Central memory CD8-positive, alpha-beta T cell (primary cell): ENCODE measurements around the gene HHAT.
"Not testable (repeated sequence)": the region's sequence is repeated elsewhere in the genome, so short reads cannot be mapped to it uniquely, and the experiment has no call there.

Experiments used
- ATAC-seq: fragments of 150-1000 bp; cut with Tn5 transposase; replicated peaks from 2 replicates; pipeline ENCODE4 v1.10.0; 2022; ENCODE audit warnings: mild to moderate bottlenecking, moderate FRiP score, moderate number of reproducible peaks; ENCODE audit not compliant: poor library complexity, severe bottlenecking; ENCODE audit errors: extremely low read depth
- DNase-seq, 2 donors: peaks; one replicate each; pipeline ENCODE4 v3.0.0; 2021; ENCODE audit warnings: low spot score in 2 of 2
- H3K27ac Mint-ChIP-seq: one replicate; pipeline ENCODE4 v1.8.0; 2022; ENCODE audit warnings: low read depth, mild to moderate bottlenecking, moderate library complexity, mixed read lengths
- H3K27me3 Mint-ChIP-seq: one replicate; pipeline ENCODE4 v1.8.0; 2022; ENCODE audit warnings: mixed read lengths
- H3K36me3 Mint-ChIP-seq: one replicate; pipeline ENCODE4 v1.8.0; 2022; ENCODE audit warnings: mild to moderate bottlenecking, moderate library complexity, mixed read lengths; ENCODE audit not compliant: insufficient read depth
- H3K4me1 Mint-ChIP-seq: one replicate; pipeline ENCODE4 v1.8.0; 2022; ENCODE audit warnings: mixed read lengths
- H3K4me3 Mint-ChIP-seq: one replicate; pipeline ENCODE4 v1.8.0; 2022; ENCODE audit warnings: mild to moderate bottlenecking, moderate library complexity, mixed read lengths
- H3K9me3 Mint-ChIP-seq: one replicate; pipeline ENCODE4 v1.8.0; 2022; ENCODE audit warnings: mixed read lengths

Gene HHAT

GRCh38 chr1:210416681-210417080 lies 88.0 kb downstream of the HHAT start:
- no peaks in the 10 kb centered on the region for H3K4me1 Mint-ChIP-seq
- ATAC-seq: no peak

DNA sequence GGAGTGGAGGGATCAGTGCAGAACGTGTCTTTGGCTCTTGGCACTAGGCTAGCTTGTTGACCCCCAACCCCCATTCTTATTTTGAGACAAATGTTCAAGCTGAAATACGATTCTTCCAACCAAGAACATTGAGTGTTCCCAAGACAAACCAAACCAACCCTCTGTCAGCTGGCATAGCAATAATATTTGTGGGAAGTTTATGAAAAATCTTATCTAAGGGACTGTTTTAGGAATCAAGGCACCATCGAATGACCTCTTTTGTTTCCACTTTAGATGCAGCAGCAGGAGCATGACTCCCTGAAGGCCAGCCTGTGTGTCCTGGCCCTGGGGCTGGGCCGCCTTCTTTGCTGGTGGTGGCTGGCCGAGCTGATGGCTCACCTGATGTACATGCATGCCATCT lies 89.2 kb downstream of the HHAT start:
- H3K27me3 Mint-ChIP-seq: no peaks in the 10 kb centered on the region
- peaks cover 3% of the 10 kb centered on the region for H3K36me3 Mint-ChIP-seq
- no peak for DNase-seq
- no peak overlapping the region for H3K27ac Mint-ChIP-seq
- H3K4me3 Mint-ChIP-seq: no peak overlapping the region
- H3K9me3 Mint-ChIP-seq: no peaks in the 10 kb centered on the region
- no peaks in the 10 kb centered on the region for H3K4me1 Mint-ChIP-seq
- ATAC-seq: no peak

More at GRCh38 chr1:210416681-210417080, 88.0 kb downstream of the HHAT start:
- Mint-ChIP-seq H3K36me3 (peaks cover 3% of the 10 kb centered on the region), H3K9me3 (no peaks in the 10 kb centered on the region), H3K4me3 (no peak overlapping the region), H3K27ac (no peak overlapping the region), H3K27me3 (no peaks in the 10 kb centered on the region)
- no peak for DNase-seq

DNA sequence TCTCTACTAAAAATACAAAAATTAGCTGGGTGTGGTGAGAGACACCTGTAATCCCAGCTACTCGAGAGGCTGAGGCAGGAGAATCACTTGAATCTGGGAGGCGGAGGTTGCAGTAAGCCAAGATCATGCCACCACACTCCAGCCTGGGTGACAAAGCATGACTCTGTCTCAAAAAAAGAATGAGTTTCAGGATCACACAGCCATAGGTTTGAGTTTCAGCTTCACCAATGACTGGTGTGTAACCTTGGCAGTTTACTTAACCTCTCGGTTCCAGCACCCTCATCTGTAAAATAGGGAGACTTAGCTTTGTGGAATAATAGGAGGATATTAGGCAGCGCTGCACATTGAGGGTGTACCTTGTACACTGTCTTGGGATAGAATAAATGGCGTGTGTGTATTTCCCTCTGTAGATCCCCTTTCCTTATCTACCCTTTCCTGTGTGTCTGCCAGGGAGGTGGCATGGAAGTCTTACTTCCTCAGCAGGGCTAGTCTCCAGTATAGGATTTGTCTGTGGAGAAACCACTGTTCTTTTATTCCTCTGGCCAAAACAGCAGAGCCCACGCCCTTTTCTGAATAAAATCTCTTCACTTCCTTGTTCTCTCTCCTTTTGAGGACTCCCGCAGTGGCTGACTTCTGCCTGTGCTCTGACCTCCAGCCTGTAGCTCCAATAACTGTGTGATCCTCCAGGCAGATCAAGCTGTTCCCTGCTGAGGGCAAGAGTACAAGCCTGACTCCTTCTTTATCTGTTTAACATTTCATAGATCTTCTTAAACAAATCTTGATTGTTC lies 90.4 kb downstream of the HHAT start:
- Mint-ChIP-seq H3K4me1 (no peaks in the 10 kb centered on the region), H3K9me3 (no peaks in the 10 kb centered on the region), H3K27me3 (no peaks in the 10 kb centered on the region), H3K4me3 (no peak overlapping the region), H3K36me3 (peaks cover 3% of the 10 kb centered on the region), H3K27ac (no peak overlapping the region)
- no peak for DNase-seq
- ATAC-seq: no peak

DNA sequence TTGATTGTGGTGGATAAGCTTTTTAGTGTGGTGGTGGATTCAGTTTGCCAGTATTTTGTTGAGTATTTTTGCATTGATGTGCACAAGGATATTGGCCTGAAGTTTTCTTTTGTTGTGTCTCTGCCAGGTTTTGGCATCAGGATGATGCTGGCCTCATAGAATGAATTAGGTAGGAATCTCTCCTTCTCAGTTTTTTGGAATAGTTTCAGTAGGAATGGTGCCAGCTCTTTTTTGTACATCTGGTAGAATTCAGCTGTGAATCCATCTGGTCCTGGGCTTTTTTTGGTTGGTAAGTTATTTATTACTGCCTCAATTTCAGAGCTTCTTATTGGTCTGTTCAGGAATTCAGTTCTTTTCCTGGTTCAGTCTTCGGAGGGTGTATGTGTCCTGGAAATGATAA lies 98.0 kb downstream of the HHAT start:
- not testable (repeated sequence) for H3K27ac Mint-ChIP-seq, H3K4me1 Mint-ChIP-seq, DNase-seq, H3K36me3 Mint-ChIP-seq, H3K9me3 Mint-ChIP-seq, ATAC-seq, H3K27me3 Mint-ChIP-seq, H3K4me3 Mint-ChIP-seq

GRCh38 chr1:210428696-210429095 lies 100.0 kb downstream of the HHAT start:
- DNase-seq: no peak
- Mint-ChIP-seq H3K36me3 (peaks cover 1% of the 10 kb centered on the region), H3K9me3 (no peaks in the 10 kb centered on the region), H3K4me1 (no peaks in the 10 kb centered on the region), H3K27ac (no peak overlapping the region), H3K27me3 (no peaks in the 10 kb centered on the region), H3K4me3 (no peak overlapping the region)
- no peak for ATAC-seq

- no peak for ATAC-seq
- DNase-seq: no peak
- no peaks in the 10 kb centered on the region for H3K4me1 Mint-ChIP-seq
- peaks cover 1% of the 10 kb centered on the region for H3K36me3 Mint-ChIP-seq
- no peak overlapping the region for H3K27ac Mint-ChIP-seq
- no peaks in the 10 kb centered on the region for H3K9me3 Mint-ChIP-seq
- H3K4me3 Mint-ChIP-seq: no peak overlapping the region
- H3K27me3 Mint-ChIP-seq: no peaks in the 10 kb centered on the region
Observed at GRCh38 chr1:210434223-210434622, 105.5 kb downstream of the HHAT start.

DNA sequence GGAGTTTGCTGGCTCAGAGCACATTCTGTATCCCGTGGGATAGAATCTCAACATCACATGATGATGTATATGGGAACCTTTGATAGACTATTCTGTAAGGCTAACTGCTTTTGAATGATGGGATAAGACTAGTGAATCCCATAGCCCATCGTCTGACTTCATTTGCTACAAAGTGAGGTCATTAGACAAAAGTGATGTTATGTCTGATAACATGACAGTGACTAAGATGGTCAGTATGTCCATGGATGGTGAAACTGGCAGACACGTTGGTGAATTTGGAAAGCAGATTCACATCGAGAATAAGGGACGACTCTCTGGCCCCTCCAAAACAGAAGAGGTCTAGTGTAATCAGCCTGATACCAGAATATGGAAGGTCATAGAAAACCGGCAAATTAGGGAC lies 108.4 kb downstream of the HHAT start:
- Mint-ChIP-seq H3K36me3 (no peaks in the 10 kb centered on the region), H3K27me3 (no peaks in the 10 kb centered on the region), H3K4me3 (no peak overlapping the region), H3K9me3 (no peaks in the 10 kb centered on the region), H3K4me1 (no peaks in the 10 kb centered on the region), H3K27ac (no peak overlapping the region)
- DNase-seq (no peak), ATAC-seq (no peak)

- Mint-ChIP-seq H3K4me1 (no peaks in the 10 kb centered on the region), H3K27ac (no peak overlapping the region), H3K36me3 (no peaks in the 10 kb centered on the region), H3K9me3 (no peaks in the 10 kb centered on the region), H3K27me3 (no peaks in the 10 kb centered on the region), H3K4me3 (no peak overlapping the region)
- DNase-seq (no peak), ATAC-seq (no peak)
Observed at GRCh38 chr1:210437781-210438180, 109.1 kb downstream of the HHAT start.

GRCh38 chr1:210438928-210439841 lies 110.5 kb downstream of the HHAT start:
- Mint-ChIP-seq H3K9me3 (no peaks in the 10 kb centered on the region), H3K4me3 (no peak overlapping the region), H3K27ac (no peak overlapping the region), H3K36me3 (no peaks in the 10 kb centered on the region), H3K27me3 (no peaks in the 10 kb centered on the region), H3K4me1 (no peaks in the 10 kb centered on the region)
- ATAC-seq (no peak), DNase-seq (no peak)

DNA sequence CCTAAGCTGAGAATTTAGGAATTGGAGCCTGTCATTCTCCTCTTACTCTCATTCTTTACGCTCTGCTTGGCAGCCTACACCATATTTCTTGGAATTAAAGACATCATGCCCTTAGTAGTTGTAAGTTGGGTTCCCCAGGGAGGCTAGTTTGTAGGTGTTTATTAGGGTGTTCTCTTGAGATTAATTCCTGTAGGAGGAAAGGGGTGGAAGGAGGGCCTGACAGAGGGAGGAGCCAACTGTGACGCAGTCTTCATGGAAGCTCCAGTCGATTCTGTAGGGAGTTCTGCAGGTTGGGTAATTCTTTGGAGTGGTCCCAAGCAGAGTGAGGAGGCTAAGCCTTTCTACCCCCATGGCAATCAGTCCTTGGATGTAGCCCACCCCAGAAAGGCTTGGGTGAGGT lies 111.4 kb downstream of the HHAT start:
- H3K36me3 Mint-ChIP-seq: no peaks in the 10 kb centered on the region
- no peak overlapping the region for H3K4me3 Mint-ChIP-seq
- no peak for ATAC-seq
- H3K9me3 Mint-ChIP-seq: no peaks in the 10 kb centered on the region
- no peak for DNase-seq
- no peaks in the 10 kb centered on the region for H3K27me3 Mint-ChIP-seq
- no peak overlapping the region for H3K27ac Mint-ChIP-seq
- H3K4me1 Mint-ChIP-seq: no peaks in the 10 kb centered on the region

DNA sequence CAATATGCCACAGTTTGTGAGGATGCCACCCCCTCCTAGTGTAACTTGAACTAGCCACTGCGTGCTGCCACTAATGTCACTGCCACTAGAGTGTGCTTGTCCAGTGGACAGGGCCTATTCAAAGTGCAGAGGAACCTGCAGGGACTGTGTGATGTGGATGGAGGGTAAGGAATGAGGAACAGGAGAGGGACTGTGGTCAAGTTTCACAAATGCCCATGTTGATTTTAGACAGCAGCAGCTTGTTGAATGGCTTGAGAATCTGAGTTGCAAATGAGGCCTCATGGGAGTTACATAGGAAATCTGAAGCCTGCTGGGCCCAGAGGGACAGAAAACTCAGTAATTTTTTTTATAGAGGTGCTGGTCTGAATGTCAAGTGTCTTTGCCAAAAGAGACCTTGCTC lies 112.3 kb downstream of the HHAT start:
- H3K4me3 Mint-ChIP-seq: no peak overlapping the region
- H3K27me3 Mint-ChIP-seq: no peaks in the 10 kb centered on the region
- no peak for DNase-seq
- peaks cover 5% of the 10 kb centered on the region for H3K4me1 Mint-ChIP-seq
- no peak for ATAC-seq
- no peaks in the 10 kb centered on the region for H3K9me3 Mint-ChIP-seq
- no peak overlapping the region for H3K27ac Mint-ChIP-seq
- H3K36me3 Mint-ChIP-seq: no peaks in the 10 kb centered on the region

DNA sequence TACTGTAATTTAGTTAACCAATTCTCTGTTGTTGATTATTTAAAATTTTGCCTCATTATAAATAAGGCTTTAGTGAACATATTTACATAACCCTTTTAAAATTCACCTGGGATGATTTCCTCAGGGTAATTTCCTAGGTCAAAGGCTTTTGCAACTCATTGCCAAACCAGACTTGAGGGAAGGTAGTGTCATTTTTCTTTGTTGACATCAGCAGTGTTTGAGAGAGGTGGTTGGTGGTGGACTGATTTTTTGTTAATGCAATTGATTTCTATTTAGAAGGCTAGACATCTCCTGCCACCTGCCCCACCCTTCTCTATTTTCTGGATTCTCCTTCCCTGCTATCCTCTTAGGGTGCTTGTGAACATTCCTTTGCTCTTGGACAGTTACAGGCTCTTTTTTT lies 116.8 kb downstream of the HHAT start:
- no peaks in the 10 kb centered on the region for H3K9me3 Mint-ChIP-seq
- H3K27me3 Mint-ChIP-seq: no peaks in the 10 kb centered on the region
- H3K4me1 Mint-ChIP-seq: peaks cover 13% of the 10 kb centered on the region
- no peaks in the 10 kb centered on the region for H3K36me3 Mint-ChIP-seq
- H3K27ac Mint-ChIP-seq: no peak overlapping the region
- H3K4me3 Mint-ChIP-seq: no peak overlapping the region
- no peak for ATAC-seq
- DNase-seq: no peak

GRCh38 chr1:210445931-210446330 lies 117.2 kb downstream of the HHAT start:
- Mint-ChIP-seq H3K4me1 (peaks cover 13% of the 10 kb centered on the region), H3K9me3 (no peaks in the 10 kb centered on the region), H3K27ac (no peak overlapping the region), H3K4me3 (no peak overlapping the region), H3K36me3 (no peaks in the 10 kb centered on the region), H3K27me3 (no peaks in the 10 kb centered on the region)
- DNase-seq (no peak), ATAC-seq (no peak)
